ENCODE measurements around the gene MCTP1.

The MCTP1 gene

GRCh38 chr5:95075111-95075510 is 209.8 kb downstream of the MCTP1 start:
- no peak for DNase-seq (ENCODE audit: low read depth)

DNA sequence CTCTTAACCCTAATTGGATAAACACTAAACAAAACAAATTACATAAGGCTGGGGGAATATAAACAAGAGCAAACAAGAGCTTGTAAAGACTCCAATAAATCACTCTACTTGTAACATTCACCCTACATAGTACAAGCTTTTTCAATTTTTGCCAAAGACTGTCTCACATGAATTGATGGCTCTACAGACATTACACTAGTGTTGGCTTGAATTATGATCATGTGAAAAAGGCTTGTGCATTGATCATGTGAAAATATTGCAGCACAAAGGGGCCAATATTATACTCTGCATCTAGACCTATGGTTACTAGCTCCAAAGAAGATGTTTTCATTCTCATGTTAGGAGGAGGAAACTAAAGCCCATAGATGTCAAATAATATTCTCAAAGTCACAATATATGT is 212.6 kb downstream of the MCTP1 start:
- no peak for DNase-seq (ENCODE audit: low read depth)

DNA sequence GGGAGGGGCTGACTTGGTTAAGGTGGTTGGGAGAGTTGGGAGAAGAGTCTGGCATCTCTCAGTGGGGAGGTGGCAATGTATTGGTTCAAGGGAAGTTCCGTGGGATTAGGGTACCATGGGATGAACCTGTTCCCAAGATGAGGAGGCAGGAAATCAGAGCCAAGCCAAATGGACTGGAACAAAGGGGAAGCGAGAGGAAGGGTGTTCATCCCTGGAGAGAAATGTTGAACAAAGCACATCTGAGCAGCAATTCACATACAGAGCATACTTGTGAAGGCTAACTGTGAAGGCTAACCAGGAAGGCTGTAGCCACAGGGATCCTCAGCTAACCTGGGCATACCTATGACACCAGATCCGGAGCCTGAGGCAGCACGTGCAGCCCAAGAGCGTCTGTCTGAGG is 214.0 kb downstream of the MCTP1 start:
- no peak for DNase-seq (ENCODE audit: low read depth)

DNA sequence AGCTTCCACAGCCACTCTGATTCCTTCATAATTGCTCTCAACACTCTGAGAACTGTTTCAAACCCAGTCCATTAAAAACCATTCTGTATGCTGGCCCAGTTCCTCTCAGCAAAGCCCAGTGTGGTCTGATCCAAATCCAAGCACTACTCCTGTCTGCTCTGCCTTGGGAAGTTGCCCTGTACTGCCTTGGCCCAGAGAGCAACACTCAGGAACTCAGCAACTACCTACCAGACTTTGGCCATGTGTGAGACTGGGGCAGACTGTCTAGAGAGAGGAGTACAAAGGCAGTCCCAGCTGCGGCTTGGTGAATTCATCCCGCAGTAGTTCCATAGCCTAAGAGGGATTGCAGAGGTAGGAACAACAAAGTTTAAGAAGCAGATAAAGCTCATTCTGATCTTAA is 214.4 kb downstream of the MCTP1 start:
- no peak for DNase-seq (ENCODE audit: low read depth)

DNA sequence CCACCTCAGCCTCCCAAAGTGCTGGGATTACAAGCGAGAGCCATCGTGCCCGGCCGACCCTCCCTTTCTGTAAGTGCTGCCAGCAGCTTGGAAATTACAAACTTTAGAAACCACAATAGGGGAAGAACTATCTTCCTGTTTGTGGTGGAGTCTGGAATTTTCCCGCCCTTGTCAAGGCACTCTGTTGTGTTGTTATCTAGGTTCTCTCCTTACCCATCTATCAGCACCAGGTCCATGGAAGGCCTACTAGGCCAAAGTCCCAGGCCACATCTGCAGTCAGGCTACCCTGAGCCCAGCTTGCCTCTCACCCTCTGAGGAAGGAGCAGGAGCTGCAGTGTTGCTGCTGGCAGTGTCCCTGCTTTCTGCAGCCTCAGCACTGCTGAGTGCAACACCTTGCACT is 214.9 kb downstream of the MCTP1 start:
- DNase-seq (ENCODE audit: low read depth), result no peak

GRCh38 chr5:95069021-95069420 is 215.9 kb downstream of the MCTP1 start:
- no peak for DNase-seq (ENCODE audit: low read depth)

GRCh38 chr5:95068289-95068910 is 216.5 kb downstream of the MCTP1 start:
- DNase-seq (ENCODE audit: low read depth), result no peak

GRCh38 chr5:95066048-95066447 is 218.8 kb downstream of the MCTP1 start:
- DNase-seq (ENCODE audit: low read depth), result no peak

DNA sequence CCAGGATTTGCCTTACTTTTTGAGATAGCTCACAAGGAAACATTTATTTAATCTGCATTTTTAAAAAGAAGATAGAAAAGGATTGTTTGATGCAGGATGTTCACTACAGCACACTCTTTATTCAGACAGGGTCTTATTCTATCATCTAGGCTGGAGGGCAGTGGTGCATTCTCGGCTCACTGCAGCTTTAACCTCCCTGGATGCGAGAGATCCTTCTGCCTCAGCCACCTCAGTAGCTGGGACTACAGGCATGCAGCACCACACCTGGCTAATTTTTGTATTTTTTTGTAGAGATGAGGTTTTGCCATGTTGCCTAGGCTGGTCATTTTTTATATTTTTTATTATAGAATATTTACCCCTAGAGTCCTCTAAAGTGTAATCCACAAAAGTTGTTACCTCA is 221.4 kb downstream of the MCTP1 start:
- no peak for DNase-seq (ENCODE audit: low read depth)

DNA sequence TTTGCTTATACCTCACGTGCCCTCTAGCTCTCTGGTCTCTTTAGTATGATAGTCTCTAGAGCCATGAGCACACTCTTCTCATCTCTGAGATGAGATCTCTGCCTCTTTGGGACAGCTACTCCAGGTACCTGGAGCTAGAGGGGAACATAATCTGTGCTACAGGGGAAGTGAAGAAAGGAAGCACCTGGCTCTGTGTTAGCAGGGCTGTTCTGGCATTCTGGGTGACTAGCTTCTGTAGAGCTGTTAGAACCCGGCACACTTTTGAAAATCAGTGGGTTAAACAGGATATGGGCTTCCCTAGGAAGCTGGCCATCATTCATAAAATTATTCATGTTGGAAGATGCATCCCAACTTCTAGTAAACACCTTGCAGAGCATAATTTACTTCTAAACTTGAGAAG is 224.8 kb downstream of the MCTP1 start:
- DNase-seq (ENCODE audit: low read depth), result no peak

DNA sequence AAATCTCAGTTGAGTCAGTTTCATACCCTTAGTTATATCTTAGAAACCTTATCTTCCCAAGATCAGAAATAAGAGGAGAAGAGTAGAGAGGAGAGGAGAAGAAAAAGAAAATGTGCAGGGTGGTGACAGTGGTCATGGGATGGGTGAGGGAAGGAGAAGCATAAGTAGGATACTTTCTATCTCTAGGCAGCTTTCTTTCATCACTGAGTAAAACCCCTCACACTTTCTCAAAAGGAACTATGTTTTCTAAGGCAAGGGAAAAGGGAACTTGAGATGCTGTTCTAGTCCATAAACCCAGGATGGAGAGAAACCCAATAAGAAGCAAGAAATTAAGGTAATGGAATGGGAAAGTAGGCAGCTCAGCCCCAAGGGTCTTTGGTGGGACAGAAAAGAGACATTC is 225.3 kb downstream of the MCTP1 start:
- no peak for DNase-seq (ENCODE audit: low read depth)

DNA sequence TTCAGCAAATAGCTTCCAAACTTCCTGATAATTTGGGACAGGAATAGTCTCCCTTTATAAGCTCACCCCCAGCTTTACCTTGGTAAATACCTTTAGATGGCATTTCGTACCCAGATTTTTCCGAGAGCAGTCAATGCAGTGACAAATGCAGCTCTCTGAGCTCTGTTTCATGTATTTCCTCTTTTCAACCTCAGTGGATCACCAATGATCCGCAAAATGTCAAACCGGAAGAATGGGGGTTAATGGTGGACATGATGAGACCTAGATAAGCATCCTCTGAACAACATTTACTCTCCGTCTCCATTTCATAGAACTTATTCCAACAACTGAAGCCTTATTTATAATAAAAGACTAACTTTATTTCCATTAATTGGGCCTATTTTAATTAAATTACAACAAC is 227.3 kb downstream of the MCTP1 start:
- no peak for DNase-seq (ENCODE audit: low read depth)

DNA sequence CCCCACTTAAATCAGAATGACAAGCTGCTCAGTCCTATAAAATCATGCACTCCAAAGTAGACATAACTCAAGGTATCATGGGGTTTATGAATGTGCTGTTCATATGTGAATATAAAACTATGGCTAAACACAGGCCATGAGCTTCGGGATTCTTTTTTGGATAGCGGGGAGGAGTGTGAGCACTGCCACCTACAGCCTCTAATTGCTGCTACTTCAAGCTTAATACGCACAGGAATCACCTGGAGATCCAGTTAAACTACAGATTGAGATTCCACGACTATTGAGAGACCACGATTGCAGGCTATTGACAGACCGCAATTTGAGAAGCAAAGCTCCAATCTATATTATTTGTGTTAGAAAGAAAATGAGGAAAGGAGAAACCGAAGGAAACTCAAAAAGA is 231.6 kb downstream of the MCTP1 start:
- no peak for DNase-seq (ENCODE audit: low read depth)

DNA sequence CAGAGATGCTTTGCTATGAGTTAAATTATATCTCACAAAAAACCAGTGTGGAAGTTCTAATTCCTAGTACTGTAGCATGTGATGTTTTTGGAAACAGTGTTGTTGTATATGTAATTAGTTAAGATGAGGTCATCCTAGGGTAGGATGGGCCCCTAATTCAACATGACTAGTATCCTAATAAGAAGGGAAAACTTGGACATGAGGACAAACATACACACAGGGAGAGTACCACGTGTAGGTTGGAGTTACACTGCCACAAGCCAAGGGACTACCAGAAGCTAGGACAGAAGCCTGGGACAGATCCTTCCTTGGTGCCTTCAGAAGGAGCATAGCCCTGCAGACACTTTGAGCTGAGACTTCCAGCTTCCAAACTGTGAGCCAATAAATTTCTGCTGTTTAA is 234.2 kb downstream of the MCTP1 start:
- no peak for DNase-seq (ENCODE audit: low read depth)

DNA sequence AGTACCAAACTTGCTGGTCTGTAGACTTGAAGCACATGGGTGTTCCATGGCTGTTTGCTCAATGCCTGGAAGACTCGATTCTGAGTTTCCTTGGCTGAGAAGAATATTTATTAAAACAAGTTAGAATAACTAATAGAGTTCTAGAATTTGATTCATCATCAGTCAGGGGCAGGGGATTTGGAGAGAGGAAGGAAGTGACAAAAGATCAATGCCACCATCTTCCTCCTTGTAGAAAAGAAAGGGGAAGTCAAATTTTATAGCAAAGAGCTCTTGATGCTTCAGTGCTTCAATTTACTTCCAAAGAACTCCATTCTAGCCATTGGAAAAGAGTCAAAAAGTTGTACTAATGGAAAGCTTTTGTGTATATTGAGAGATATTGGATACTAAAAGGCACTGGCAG is 236.3 kb downstream of the MCTP1 start:
- DNase-seq (ENCODE audit: low read depth), result no peak

GRCh38 chr5:95045181-95045965 is 239.5 kb downstream of the MCTP1 start:
- no peak for DNase-seq (ENCODE audit: low read depth)

- no peak for DNase-seq (ENCODE audit: low read depth)
Observed at GRCh38 chr5:95044096-95044495, 240.8 kb downstream of the MCTP1 start.

DNA sequence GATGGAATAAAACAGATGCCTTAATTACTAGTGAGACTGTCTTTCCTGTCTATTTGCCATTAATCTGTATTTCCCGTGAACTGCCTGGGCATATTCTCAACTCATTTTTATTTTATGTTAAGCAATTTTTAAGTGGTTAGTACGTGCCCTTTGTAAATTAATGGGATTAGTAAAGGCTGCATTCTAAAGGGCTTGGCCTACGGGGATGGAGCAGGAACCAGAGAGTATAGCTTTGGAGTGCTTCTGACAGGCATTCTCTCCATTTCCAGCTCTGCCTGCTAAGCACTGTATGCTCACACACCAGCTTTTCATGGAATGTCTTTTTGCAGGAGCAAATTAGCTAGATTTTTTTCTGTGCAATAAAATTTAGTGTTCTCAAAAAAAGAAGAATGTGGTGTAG is 241.2 kb downstream of the MCTP1 start:
- no peak for DNase-seq (ENCODE audit: low read depth)

- DNase-seq (ENCODE audit: low read depth), result no peak
Observed at GRCh38 chr5:95043234-95043633, 241.7 kb downstream of the MCTP1 start.

DNA sequence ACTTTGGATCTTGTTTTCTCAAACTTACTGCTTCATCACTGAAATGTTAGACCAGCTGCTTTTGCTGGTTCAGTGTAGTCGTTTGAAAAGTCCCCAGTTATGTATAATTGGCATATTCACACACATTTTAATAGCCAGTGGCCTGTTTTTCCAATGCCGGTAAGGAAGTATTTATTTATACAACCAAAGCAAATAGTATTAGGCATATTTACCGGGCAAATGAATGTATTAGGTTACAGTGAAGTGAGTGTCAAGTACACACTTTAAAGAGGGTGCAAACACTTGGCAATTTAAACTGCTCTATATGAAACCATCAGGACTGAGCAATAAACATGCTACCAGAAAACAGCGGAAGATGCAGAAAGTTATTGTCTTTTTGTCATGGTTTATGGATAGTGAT is 242.9 kb downstream of the MCTP1 start:
- DNase-seq (ENCODE audit: low read depth), result no peak

GRCh38 chr5:95035891-95036685 is 248.8 kb downstream of the MCTP1 start:
- no peak for DNase-seq (ENCODE audit: low read depth)

GRCh38 chr5:95032801-95033200 is 252.1 kb downstream of the MCTP1 start:
- no peak for DNase-seq (ENCODE audit: low read depth)

Measured in activated T-cell treated with anti-CD3 and anti-CD28 coated beads for 24 hours (primary cell).